GM18868 (cell line): ENCODE data around the gene TFCP2L1.

Experiments
- ATAC-seq: cut with Tn5 transposase; IDR thresholded peaks from one replicate; pipeline ENCODE4 v1.9.1; 2021; ENCODE audit warnings: mild to moderate bottlenecking, moderate library complexity; ENCODE audit not compliant: unreplicated experiment

The TFCP2L1 gene

GRCh38 chr2:121243821-121244460 is 41.1 kb downstream of the TFCP2L1 start:
- ATAC-seq = no peak

- no peak for ATAC-seq
Measured at GRCh38 chr2:121242976-121243375, 42.0 kb downstream of the TFCP2L1 start.

DNA sequence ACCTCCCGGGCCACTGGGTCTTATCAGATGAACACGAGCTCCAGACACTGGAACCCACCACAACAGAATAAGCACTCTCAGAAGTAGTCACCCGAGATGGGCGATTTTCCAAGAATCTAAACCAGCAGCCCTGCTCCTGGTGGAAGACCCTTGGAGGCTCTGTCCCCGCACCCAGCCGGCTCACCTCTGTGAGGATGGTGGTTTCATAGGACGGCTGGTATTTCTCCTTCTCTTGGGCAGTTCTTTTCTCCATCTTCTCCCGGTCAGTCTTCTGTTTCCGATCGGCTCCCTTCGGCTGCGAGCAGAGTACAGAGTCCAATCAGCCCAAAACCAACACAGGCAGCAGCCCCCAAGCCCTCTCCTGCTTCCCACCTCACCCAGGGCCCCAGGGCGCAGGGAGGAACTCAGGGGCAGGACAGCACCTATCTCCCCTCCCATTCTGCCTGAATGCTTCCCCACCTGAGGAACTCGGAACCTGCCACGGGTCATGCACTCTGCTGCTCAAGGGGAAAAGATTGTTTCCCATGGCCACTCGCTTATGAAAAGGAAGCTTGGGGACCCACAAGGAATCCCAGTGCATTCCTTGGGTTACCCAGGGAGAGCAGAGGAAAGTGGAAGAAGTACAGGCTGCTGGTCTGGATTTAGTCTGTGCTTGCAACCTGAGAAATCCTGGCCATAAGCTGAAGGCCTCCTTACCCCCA is 42.7 kb downstream of the TFCP2L1 start:
- ATAC-seq = no peak

DNA sequence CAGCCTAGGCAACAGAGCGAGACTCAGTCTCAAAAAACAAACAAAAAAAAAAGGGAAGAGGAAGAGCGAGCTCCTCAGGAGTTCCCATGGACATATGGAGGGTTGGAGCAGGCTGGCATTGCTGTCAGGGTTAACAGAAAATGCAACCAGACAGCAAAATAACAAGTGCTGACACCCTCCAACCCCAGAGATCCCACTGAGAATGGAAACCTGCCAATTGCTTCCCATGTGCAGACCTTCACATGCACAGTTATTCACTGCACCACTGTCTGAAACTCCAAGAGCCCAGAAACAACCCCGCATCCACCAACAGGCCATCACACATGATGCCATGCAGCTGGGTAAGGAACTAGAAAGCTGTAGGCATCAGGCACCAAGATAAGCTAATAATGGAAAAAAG is 43.5 kb downstream of the TFCP2L1 start:
- no peak for ATAC-seq

DNA sequence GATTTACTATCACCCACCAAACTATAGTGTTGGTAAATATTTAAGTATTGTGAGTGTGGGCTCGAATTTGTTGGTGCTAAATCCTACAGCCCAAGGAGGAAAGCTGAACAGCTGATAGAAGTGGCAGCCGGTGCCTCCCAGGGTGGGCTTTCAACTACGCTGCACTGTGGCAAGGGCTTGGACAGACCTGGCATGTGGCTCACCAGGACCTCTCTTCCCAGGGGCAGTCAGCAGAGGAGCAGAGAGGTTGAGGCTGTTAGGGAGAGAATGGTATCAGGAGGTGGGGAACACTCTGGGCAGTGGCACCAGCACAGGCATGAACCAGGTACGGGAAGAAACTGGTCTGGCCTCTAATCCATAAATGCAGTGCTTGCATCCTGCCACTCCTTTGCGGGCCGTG is 44.6 kb downstream of the TFCP2L1 start:
- no peak for ATAC-seq

DNA sequence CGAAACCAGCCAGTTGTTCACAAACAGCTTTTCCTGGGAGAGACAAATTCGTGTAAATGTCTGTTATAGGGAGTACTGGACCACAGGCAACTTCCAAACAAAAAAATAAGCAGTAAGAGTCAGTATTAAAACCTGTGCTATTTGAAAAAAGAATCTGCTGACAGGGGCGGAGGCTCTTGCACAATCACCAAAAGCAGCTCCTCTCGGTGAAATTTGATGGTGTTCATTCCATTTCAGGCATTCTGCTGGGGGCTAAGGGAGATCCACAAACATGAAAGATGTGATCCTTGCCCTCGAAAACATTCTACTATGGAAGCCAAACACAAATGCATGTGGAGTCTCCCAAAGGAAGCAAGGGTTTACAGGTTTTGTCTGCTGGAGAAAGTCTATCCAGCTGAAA is 45.0 kb downstream of the TFCP2L1 start:
- no peak for ATAC-seq

DNA sequence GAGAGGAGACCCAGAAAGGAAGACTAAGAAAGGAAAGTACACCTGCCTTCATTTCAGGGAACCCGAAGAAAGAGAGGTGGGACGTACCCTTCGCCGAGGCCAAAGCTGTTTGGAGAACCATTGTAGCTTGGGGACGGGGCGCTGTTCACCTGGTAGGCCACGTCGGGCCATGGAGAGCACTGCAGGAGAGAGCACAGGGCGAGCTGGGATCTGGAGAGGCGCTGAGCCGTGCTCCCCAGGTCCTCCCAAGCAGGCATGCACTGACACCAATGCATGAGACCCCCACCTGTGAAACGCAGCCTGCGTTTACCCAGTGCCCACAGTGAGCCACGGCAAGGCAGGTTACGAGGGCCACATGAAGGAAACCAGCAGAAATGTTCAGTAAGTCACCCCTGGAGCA is 45.5 kb downstream of the TFCP2L1 start:
- ATAC-seq = no peak

DNA sequence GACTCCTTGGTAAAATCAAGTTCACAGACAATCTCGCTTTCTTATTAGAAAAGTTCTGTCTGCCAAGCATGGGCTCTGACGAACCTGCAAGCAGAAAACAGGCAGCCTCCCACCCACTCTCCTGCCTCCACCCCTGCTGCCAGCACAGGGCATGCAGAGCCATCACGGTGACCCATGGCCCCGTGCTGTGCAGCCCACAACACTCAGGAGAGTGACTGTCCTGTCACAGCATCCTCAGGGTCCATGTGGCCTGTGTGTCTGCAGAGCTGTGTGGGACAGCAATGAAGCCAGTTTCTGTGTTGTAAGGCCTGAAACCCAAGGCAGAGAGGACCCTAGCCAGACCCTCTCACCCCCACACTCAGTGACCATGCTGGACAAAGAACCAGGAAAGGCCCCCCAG is 46.2 kb downstream of the TFCP2L1 start:
- ATAC-seq = no peak

GRCh38 chr2:121237980-121238665 is 46.9 kb downstream of the TFCP2L1 start:
- no peak for ATAC-seq

DNA sequence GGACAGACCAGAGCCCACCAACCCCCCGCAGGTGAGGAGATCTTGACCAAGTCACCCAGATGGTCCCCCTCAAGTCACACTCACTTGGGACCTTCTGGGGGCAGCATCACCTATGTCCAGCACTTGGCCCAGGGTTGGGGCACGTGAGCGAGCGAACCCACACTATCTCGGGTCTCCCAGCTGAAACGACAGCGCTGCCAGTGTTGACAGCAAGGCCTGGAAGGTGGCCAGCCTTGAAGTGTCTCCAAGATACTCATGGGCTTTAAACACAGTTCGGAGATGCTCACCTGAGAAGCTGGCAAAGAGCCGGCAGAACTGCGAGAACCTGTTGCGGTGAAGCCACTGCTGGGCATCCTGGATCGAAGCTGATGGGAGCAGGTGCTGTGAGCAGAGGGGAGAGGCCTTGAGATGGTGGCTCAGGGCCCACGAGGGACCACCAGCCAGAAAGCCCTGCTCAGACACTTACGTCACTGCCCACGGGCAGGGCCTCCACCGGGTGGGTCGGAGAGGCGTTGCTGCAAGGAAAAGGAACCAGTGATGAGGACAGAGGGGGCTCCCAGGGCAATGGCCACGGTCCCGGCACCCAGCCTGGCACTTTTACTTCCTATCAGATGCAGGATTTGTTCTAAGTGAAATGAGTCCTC is 47.5 kb downstream of the TFCP2L1 start:
- ATAC-seq = no peak

GRCh38 chr2:121236650-121237180 is 48.3 kb downstream of the TFCP2L1 start:
- ATAC-seq = no peak

- no peak for ATAC-seq
Measured at GRCh38 chr2:121236101-121236640, 48.8 kb downstream of the TFCP2L1 start.

DNA sequence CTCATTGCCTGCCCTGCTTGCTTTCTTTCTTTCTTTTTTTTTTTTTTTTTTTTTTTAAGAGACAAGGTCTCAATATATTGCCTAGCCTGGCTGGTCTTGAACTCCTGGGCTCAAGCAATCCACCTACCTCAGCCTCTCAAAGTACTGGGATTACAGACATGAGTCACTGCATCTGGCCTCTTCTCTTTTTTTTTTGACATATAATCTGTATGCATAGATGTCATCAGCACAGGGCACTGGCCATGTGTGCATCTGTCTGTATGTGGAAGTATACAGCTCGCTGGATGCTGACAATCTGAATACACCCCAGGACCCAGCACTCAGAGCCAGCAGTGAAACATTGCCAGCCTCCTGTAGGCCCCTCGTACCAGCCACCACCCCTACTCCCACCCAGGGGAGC is 49.5 kb downstream of the TFCP2L1 start:
- ATAC-seq = no peak

GRCh38 chr2:121234791-121235190 is 50.2 kb downstream of the TFCP2L1 start:
- no peak for ATAC-seq

DNA sequence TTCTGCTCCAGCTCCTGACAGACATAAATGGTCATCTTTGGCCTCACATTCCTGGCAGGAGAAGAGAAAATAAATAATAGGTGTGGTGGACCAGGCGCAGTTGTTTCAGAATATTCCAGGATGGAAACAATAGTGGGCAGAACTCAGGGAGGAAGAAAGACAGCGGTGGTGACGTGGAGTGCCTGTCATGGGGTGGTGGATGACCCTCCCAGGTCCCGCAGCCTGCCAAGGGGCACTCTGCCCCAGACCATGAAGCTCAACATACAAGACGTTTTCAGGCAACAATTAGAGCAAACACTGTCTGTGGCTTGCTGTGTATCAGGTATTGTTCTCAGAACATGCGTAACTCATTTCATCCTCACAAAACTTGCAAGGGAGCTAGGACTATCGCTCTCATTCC is 50.9 kb downstream of the TFCP2L1 start:
- ATAC-seq = no peak

DNA sequence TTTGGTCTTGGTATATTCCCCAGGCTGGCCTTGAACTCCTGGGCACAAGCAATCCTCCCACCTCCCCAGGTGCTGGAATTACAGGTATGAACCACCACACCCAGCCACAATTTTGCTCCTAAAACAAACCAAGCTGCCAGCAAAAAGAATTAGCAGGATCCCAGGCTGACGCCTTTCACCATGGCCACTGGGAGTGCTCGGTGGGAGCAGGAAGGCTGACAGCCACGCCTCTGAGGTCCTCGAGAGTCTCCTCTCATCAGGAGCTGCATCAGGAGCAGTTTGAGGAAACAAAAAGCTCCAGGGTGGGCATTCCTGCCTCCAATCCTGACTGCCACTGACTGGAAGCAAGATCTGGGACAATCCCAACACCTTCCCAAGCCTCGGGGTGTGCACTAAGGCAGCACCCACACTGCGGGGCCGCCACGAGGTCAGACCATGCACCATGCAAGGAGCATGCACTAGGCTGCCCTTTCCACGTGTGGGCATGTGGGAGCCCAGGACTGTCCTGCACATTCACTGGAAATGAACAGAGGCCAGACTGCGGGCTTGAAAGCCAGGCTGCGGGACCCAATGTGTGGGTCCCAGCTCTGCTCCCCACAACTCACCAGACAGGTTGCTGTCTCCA is 51.4 kb downstream of the TFCP2L1 start:
- no peak for ATAC-seq

- ATAC-seq = no peak
Measured at GRCh38 chr2:121232626-121233265, 52.3 kb downstream of the TFCP2L1 start.

GRCh38 chr2:121231385-121232000 is 53.5 kb downstream of the TFCP2L1 start:
- ATAC-seq = no peak

GRCh38 chr2:121228521-121228920 is 56.5 kb downstream of the TFCP2L1 start:
- ATAC-seq = no peak
